Activated T-cell treated with anti-CD3 and anti-CD28 coated beads for 24 hours (primary cell): ENCODE measurements around the gene RELN.

Experiments
- DNase-seq: peaks from one replicate; pipeline ENCODE4 v3.0.0-alpha.2; 2020; ENCODE audit warnings: low read depth

RELN gene

GRCh38 chr7:103990991-103991390 lies 1.5 kb upstream of the RELN start:
- no peak for DNase-seq

GRCh38 chr7:103989785-103990767 lies 618 bp upstream of the RELN start:
- no peak for DNase-seq

GRCh38 chr7:103988468-103989199 lies 824 bp downstream of the RELN start:
- DNase-seq = no peak

- DNase-seq = no peak
These were observed 2.0 kb downstream of the RELN start for GRCh38 chr7:103987451-103987850.

GRCh38 chr7:103985565-103986126 lies 3.8 kb downstream of the RELN start:
- DNase-seq = no peak

GRCh38 chr7:103984050-103984449 lies 5.4 kb downstream of the RELN start:
- DNase-seq = no peak

GRCh38 chr7:103983201-103983977 lies 6.1 kb downstream of the RELN start:
- DNase-seq = no peak

- DNase-seq = no peak
These were observed 8.4 kb downstream of the RELN start for GRCh38 chr7:103981003-103981423.

GRCh38 chr7:103972779-103973434 lies 16.6 kb downstream of the RELN start:
- DNase-seq = no peak

GRCh38 chr7:103967401-103967800 lies 22.1 kb downstream of the RELN start:
- DNase-seq = no peak

- DNase-seq = no peak
These were observed 22.7 kb downstream of the RELN start for GRCh38 chr7:103966593-103967277.

GRCh38 chr7:103964269-103964668 lies 25.2 kb downstream of the RELN start:
- no peak for DNase-seq

- DNase-seq = no peak
These were observed 27.4 kb downstream of the RELN start for GRCh38 chr7:103962070-103962469.

GRCh38 chr7:103958284-103958818 lies 31.1 kb downstream of the RELN start:
- DNase-seq = no peak

GRCh38 chr7:103955985-103956384 lies 33.5 kb downstream of the RELN start:
- no peak for DNase-seq

GRCh38 chr7:103952408-103952807 lies 37.0 kb downstream of the RELN start:
- no peak for DNase-seq

GRCh38 chr7:103951311-103951710 lies 38.1 kb downstream of the RELN start:
- no peak for DNase-seq

- no peak for DNase-seq
These were observed 40.1 kb downstream of the RELN start for GRCh38 chr7:103949374-103949773.

- no peak for DNase-seq
These were observed 42.3 kb downstream of the RELN start for GRCh38 chr7:103947026-103947655.
